Measurements from ENCODE around the gene LYST.

Gene LYST

GRCh38 chr1:235887676-235888075, 21.0 kb upstream of the LYST start:
- no peak for DNase-seq (ENCODE audit: low read depth)
- no peak for TF ChIP-seq CTCF (IDR thresholded peaks at IDR 0.05; ENCODE audit: control insufficient read depth, insufficient read depth, low read depth, low read length, missing control alignments)
- no peak overlapping the region for H3K4me3 ChIP-seq (ENCODE audit: control insufficient read depth, low read depth, low read length)

- no peak for TF ChIP-seq CTCF (IDR thresholded peaks at IDR 0.05; ENCODE audit: control insufficient read depth, insufficient read depth, low read depth, low read length, missing control alignments)
- no peak overlapping the region for H3K4me3 ChIP-seq (ENCODE audit: control insufficient read depth, low read depth, low read length)
- DNase-seq (ENCODE audit: low read depth): no peak
Observed at GRCh38 chr1:235885655-235886262, 19.1 kb upstream of the LYST start.

GRCh38 chr1:235883261-235883927, 16.7 kb upstream of the LYST start:
- no peak for TF ChIP-seq CTCF (IDR thresholded peaks at IDR 0.05; ENCODE audit: control insufficient read depth, insufficient read depth, low read depth, low read length, missing control alignments)
- H3K4me3 ChIP-seq (ENCODE audit: control insufficient read depth, low read depth, low read length): peak overlapping the region; percentile 1; the same call in 1 of the 2 replicates
- peak; percentile 86 for DNase-seq (ENCODE audit: low read depth)

- TF ChIP-seq CTCF (IDR thresholded peaks at IDR 0.05; ENCODE audit: control insufficient read depth, insufficient read depth, low read depth, low read length, missing control alignments): no peak
- no peak overlapping the region for H3K4me3 ChIP-seq (ENCODE audit: control insufficient read depth, low read depth, low read length)
- DNase-seq (ENCODE audit: low read depth): no peak
Observed at GRCh38 chr1:235882816-235883215, 16.1 kb upstream of the LYST start.

GRCh38 chr1:235881930-235882700, 15.4 kb upstream of the LYST start:
- no peak for DNase-seq (ENCODE audit: low read depth)
- TF ChIP-seq CTCF (IDR thresholded peaks at IDR 0.05; ENCODE audit: control insufficient read depth, insufficient read depth, low read depth, low read length, missing control alignments): no peak
- no peak overlapping the region for H3K4me3 ChIP-seq (ENCODE audit: control insufficient read depth, low read depth, low read length)

- no peak for TF ChIP-seq CTCF (IDR thresholded peaks at IDR 0.05; ENCODE audit: control insufficient read depth, insufficient read depth, low read depth, low read length, missing control alignments)
- DNase-seq (ENCODE audit: low read depth): no peak
Observed at GRCh38 chr1:235878082-235878811, 11.5 kb upstream of the LYST start.

More at GRCh38 chr1:235878082-235878811, 11.5 kb upstream of the LYST start:
- H3K4me3 ChIP-seq (ENCODE audit: control insufficient read depth, low read depth, low read length): no peak overlapping the region
